ENCODE measurements around the gene VEPH1.
"Not testable (repeated sequence)": the region's sequence is repeated elsewhere in the genome, so short reads cannot be mapped to it uniquely, and the experiment has no call there.

VEPH1 gene

DNA sequence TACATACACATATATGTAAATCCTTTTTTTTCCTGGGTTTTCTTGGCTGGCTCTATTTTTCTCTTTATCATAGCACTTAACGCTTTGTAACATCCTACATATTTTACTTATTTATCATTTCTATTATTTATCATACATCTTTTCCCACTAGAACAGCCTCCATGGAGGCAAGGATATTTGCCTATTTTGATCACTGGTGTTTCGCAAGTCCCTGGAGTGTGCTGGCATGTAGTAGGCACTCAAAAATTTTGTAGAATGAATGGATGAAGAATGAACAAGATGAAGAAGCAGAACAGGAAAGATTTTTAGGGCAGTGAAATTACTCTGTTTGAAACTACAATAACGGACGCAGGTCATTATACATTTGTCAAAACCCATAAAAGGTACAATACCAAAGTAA, 149.6 kb downstream of the VEPH1 start:
- DNase-seq (ENCODE audit: low read depth in 3 of 3, low spot score in 1 of 3): no peak

DNA sequence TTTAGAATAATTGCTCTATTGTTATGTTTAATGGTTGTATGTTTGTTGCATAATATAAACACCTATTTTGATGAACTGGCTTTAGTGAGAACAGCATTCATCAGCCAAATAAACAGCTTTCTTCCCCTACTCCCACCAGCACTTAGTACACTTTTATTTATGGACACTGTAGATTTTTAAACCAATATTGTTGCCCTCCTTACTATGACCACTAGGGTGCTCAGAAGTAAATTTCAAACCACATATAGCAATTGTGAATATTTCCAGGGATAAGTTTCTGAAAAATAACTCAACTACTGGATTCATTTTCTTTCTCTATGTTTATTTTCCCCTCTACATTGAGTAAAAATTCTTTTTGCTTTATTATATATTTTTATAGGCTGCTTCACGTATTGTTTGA, 151.2 kb downstream of the VEPH1 start:
- DNase-seq (ENCODE audit: low read depth in 3 of 3, low spot score in 1 of 3): no peak

DNA sequence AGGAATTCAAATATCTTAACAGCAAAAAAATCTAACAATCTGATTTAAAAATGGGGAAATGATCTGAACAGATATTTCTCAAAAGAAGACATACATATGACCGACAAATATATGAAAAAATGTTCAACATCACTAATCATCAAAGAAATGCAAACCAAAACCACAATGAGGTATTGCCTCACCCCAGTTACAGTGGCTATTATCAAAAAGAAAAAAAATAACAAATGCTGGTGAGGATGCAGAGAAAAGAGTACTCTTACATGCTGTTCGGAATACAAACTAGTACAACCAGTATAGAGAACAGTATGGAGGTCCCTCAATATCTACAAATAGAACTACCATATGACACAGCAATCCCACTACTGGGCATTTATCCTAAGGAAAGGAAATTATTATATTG, 152.6 kb downstream of the VEPH1 start:
- DNase-seq (ENCODE audit: low read depth in 3 of 3, low spot score in 1 of 3): not testable (repeated sequence)

DNA sequence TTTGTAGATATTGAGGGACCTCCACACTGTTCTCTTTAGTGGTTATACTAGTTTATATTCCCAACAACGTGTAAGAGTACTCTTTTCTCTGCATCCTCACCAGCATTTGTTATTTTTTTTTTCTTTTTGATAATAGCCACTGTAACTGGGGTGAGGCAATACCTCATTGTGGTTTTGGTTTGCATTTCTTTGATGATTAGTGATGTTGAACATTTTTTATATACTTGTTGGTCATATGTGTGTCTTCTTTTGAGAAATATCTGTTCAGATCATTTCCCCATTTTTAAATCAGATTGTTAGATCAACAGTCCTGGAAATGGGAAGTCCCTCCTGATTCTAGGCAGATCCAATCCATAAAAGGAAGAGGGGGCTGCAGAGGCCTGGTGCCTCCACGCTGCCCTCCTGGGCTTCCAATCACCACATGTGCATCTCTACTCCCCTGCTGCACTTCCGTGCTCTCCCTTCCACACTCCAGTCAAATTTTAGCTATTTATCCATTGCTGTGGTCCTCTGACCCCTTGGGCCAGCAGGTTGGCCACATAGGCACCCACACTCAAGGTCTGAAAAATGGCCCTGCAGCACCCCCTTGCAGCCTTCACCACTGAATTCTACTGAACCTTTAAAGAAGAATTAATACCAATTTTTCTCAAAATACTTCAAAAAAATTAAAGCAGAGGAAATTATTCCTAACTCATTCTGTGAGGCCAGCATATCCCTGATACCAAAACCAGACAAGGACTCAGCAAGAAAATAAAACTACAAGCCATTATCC, 154.7 kb downstream of the VEPH1 start:
- DNase-seq (ENCODE audit: low read depth in 3 of 3, low spot score in 1 of 3): not testable (repeated sequence)

DNA sequence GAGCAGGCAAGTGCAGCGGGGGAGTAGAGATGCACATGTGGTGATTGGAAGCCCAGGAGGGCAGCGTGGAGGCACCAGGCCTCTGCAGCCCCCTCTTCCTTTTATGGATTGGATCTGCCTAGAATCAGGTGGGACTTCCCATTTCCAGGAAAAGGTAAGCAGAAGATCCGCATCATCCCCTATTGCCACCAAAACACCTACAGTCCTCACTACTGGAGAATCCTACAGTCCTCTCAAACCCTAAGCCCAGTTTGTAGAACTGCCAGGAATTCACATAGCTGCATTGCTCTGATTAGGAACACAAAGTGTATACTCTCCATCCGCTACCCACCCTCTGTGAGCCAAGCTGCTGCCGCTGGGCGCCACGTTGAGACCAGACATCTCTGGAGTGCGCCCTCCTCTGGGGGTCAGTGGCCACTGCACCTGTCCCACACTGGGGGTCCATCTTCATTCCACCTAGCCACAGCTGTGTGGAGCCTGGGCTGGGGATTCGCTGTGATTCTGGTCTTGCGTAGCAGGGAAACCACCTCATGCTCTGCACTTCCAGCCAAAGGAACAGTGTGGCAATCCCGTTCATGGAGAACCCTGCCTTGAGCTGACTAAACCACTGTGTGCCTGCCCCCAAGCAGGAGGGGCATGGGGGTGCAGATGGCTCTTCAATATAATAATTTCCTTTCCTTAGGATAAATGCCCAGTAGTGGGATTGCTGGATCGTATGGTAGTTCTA, 155.5 kb downstream of the VEPH1 start:
- no peak for DNase-seq (ENCODE audit: low read depth in 3 of 3, low spot score in 1 of 3)

DNA sequence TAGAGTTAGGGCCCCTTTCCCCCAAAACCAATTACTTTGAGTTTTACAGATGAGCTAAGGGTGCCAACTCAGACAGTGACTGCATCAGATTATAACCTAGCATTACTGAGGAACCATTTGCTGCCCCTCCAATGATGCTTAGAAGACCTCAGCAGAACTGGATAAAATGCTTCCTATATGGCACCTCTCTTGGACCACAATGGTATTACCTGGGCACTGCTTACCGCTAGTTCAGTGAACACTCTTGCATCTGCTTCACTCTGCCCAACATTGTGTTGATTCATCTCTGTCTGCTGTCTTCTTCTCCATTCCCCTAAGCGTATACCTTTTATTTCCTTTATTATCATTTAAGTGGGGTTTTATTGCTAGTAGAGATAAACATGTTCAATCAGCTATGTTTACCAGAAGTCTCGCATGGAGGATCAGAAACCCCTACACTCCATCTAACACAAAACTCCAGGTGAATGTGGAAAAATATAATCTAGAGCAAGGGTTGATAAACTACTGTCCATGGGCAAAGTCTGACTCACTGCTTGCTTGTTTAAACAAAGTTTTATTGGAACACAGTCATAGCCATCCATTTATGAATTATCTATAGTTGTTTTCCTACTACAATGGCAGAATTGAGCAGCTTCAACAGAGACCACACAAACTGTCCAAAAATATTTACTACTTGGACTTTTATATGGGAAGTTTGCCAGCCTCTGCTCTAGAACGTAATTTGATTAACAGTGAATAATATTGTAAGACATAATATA, 166.8 kb downstream of the VEPH1 start:
- DNase-seq (ENCODE audit: low read depth in 3 of 3, low spot score in 1 of 3): no peak

DNA sequence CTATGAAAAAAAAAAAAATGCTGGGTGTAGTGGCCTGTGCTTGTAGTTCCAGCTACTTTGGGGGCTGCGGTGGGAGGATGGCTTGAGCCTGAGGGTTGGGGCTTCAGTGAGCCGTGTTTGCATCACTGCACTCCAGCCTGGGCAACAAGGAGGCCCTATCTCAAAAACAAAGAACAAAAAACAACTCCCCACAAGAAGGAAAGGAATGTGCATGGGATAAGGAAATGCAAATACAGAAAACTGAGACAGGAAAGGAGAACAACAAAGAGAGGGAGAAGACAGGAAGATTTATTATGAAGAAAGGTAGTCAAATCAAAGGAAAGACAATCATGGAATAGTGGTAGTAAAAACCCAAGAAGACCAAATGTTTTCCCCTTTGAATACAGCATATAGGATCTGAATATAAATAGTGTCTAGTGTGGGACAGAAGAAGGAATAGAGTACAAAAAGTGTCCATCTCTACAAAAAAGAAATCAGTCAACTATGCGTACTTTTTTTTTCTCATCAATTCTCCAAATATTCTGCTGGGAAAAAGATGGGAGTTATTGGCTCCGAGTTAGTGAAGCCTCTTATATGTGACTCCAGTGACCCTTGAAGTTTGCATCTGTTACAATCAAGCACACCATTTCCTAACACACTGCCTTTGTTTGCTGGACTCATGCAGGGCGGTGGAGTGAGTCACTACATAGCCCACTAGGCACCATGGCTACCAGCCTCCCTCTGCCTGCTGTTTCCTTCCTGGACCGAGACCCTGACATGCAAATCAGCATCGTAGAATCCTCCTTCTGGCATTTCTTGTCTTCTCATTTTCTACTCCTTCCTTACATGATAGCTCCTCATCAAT, 167.8 kb downstream of the VEPH1 start:
- no peak for DNase-seq (ENCODE audit: low read depth in 3 of 3, low spot score in 1 of 3)

DNA sequence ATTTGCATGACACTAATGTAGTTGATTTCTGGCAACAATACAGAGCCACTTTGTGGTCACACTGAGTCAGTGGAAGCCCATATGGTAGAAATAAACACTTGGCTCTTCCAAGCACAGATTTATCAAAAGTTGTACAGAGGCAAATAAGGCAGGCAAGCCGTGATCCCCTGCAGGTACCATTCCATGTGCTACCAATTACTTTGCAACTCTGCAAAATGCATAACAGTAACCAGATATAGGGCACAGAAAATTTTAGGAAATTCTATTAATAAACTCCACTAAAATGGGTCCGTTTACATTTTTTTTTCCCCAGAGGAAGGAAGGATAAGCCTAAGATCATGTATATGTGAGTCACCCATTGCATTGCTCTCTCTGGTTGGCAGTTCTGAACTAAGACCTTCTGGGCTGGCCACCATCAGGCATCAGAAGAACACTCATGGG, 169.6 kb downstream of the VEPH1 start:
- no peak for DNase-seq (ENCODE audit: low read depth in 3 of 3, low spot score in 1 of 3)

DNA sequence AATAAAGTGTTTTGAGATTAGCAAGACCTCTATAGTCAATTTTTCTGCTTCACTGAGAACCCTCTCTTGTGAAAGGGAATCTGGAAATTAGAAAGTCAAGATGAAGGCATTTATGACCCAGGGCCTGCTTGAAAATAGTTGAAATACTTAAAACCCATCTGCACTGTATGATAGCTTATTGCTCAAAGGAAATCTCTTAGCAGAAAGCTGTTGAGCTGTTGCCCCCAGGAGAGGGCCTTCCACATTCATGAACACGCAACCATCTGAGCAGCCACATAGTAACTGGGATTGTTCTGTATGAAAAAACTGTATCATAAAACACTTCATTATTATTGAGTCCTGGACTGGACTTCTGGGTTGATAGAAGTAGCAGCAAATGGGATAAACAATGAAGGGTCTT, 173.0 kb downstream of the VEPH1 start:
- DNase-seq (ENCODE audit: low read depth in 3 of 3, low spot score in 1 of 3): no peak

DNA sequence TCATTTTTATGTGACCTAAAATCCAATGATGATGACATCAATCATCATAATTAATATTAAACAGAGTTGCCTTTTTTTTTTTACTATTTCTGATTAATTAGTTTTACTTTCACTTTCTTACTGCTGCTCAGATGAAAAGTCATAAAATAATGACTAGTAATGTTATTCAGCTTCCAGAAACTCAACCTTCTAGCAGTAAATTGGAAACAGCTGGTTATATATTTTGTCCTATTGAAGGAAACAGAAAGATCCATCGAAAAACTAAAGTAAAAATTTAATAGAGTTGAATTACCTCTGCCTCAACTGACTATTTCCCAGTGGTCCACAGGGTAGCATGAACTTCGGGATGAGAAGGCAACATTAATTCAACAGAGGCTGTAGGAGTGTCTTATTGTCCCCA, 173.7 kb downstream of the VEPH1 start:
- DNase-seq (ENCODE audit: low read depth in 3 of 3, low spot score in 1 of 3): no peak

DNA sequence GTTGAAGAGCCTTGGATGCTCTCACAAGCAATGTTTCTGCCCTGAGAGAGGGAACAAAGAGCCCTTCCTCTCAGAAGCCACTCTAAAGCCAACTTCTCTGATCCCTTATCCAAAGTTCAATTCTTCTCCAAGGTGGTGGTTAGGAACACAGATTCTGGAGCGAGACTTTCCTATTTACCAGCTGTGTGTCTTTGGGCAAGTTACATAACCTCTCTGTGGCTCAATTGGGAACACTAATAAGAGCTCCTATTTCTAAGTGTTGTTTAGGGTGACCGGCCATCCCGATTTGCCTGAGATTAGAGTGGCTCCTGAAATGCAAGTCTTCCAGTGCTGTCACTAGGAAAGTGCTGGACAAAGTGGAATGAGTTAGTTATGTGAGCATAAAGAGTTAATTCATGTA, 175.4 kb downstream of the VEPH1 start:
- DNase-seq (ENCODE audit: low read depth in 3 of 3, low spot score in 1 of 3): no peak

DNA sequence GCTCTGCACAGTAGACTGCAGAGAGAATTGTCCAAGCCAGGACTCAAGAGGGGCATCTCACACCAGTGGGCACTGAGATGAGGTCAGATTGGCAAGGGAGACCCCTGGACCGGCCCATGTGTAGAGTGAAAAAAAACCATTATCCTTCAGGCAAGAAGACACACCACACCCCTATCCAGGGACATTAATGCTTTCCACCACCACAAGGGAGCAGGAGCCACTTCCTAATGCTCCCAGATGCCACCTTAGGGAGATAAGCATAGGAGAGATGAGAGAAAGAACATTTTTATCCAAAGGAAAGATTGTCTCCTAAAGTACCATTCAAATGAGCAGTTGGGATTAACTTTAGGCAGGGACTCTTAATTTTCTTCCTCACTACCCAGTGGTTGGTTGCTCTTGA, 176.2 kb downstream of the VEPH1 start:
- DNase-seq (ENCODE audit: low read depth in 3 of 3, low spot score in 1 of 3): no peak

DNA sequence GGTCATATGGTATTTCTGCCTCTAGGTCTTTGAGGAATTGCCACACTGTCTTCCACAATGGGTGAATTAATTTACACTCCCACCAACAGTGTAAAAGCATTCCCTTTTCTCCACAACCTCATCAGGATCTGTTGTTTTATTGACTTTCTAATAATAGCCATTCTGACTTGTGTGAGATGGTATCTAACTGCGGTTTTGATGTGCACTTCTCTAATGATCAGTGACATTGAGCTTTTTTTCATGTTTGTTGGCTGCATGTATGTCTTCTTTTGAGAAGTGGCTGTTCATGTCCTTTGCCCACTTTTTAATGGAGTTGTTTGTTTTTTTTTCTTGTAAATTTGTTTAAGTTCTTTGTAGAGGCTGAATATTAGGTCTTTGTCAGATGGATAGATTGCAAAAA, 178.3 kb downstream of the VEPH1 start:
- DNase-seq (ENCODE audit: low read depth in 3 of 3, low spot score in 1 of 3): not testable (repeated sequence)

DNA sequence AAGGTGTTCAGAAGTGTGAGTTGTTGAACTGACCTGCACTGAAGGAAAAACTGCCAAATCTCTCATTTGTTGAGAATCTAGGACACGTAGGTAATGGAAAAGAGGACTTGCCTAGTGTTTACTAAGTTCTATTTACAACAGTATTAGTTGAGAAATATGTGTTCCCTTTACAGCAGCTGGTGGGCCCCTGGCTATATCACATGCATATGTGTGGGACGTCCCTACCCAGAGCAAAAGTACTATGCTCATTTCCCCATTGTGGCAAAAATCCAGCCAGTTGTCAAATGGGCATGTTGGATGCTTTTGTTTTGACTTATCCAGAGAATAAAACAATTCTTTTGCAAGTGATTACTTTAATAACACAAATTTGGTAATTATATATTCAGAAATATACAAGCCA, 179.9 kb downstream of the VEPH1 start:
- DNase-seq (ENCODE audit: low read depth in 3 of 3, low spot score in 1 of 3): no peak

DNA sequence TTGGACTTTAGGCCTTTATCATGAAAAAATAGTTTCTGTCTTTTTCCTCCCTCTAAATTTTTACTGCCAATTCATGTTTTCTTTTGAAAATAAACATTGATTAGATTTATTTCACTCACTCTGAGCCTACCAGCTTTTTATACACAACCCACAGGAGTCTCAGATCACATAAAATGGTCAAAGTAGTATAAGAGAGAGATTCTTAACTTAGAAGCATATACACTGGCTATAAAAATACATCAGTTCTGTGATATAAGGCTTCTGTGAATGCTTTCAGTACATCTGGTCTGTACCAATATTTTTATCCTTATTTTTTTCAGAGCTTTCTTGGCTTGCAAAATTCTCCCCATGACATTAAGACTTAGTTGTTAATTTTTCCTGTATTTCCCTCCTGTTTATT, 183.5 kb downstream of the VEPH1 start:
- no peak for DNase-seq (ENCODE audit: low read depth in 3 of 3, low spot score in 1 of 3)

DNA sequence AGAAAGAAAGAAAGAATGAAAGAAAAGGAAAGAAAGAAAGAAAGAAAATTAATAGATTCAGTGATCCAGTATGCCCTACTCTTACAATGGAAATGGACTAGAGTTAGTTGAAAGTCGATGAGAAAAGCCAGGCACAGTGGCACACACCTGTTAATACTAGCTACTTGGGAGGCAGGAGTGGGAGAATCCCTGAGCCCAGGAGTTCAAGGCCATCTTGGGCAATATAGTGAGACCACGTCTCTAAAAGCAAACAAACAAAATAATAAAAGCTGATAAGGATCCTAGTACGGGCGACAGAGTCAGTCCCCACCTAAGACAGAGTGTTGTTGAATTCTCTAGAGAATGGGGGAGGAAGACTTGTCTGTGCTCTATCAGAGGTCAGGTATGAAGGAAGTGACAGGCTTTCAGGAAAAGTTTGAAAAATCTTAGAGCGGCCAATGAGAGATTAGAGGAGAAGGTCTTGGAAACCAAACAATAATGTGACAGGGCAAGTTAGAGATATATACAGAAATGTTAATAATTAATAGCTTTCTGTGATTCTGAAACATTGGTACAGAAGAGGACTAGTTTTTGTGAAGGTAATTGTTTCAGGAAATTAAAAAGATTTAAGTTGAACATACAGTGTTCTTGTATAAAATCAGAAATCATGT, 184.5 kb downstream of the VEPH1 start:
- no peak for DNase-seq (ENCODE audit: low read depth in 3 of 3, low spot score in 1 of 3)

DNA sequence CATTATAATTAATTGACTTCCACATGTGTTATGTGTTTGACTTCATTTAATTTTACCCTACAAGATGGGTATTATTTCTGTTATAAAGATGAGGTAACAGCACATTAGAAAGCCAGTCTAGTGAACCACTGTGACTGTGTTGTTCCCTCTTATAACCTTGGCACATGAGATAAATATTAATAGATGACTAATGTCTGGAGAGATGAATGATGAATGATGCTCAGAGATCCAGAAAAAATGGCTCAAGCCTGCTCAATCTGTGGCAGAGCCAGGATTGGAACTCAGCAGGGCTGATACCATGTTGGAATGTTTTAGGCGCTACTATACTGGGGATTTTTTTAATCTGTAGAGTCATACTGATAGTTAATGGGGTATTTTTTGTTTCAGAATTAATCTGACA, 185.3 kb downstream of the VEPH1 start:
- DNase-seq (ENCODE audit: low read depth in 3 of 3, low spot score in 1 of 3): no peak

DNA sequence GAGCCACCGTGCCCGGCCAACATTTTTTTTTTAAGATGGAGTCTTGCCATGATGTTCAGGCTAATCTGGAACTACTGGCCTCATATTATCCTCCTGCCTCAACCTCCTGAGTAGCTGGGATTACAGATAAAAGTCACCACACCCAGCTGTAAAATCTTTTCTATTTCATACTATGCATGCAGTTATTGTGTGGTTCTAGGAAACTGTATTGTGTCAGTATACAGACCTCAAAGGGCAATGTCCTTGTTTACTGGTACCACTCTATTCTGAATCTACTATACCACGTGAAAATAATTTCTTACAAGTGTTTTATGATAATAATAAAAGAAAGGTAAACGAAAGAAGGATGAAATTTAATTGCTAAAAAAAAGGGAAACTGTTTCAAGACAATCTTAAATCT, 190.0 kb downstream of the VEPH1 start:
- no peak for DNase-seq (ENCODE audit: low read depth in 3 of 3, low spot score in 1 of 3)

DNA sequence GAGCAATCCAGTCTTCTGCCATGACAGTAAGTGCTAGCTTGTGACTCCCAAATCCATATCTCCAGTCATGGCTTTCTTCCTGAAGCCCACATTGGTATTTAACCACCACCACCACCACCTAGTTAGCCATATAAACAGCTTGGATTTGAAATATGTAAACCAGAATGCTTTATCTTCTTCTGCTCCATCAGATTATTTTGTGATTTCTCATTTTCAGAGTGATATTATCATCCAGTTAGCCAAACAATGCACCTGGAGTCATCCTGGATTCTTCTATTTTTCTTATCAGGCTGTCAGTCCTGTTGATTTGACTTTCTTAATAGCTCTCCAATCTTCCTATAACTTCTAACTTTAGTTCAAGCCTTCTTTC, 190.9 kb downstream of the VEPH1 start:
- DNase-seq (ENCODE audit: low read depth in 3 of 3, low spot score in 1 of 3): no peak

DNA sequence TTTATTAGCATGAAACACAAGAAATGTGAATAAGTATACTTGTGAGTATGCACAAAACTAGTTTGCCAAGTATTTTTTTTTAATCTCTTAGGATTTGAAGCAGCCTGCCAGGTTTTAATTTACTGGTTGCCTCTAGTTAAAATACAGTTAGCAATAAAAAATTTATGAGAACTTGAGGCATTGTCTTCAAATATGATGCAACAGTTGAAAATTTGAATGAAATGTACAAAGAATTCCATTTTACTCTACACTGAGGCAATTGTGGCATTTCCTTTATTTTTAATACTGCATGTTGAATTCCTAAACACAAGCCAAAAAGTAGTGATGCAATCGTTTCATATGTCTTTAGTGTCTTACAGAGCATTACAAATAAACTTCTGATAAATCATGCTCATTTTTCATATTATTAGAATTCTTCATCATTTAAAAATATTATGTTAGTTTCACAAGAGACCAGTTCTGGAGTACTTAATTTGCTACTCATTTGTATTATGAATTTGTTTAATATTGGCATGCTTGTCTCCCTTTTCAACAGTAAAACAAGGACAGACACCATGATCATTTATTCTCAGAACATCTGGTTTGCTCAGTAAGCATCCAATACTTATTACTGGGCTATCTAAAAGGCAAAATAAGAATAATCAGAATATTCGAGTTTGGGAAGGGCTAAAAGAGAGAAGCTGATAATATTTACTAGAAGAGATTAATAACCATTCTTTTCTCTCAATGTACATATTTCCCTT, 191.4 kb downstream of the VEPH1 start:
- no peak for DNase-seq (ENCODE audit: low read depth in 3 of 3, low spot score in 1 of 3)

Measured in stimulated activated CD4-positive, alpha-beta T cell treated with anti-CD3 and anti-CD28 coated beads, TNF-alpha, amount 100 ng/mL, for 1 hour (primary cell).